HG03520 (cell line): Measurements from ENCODE around the gene CRYGS.

Experiments
- ATAC-seq: cut with Tn5 transposase; IDR thresholded peaks from one replicate; pipeline ENCODE4 v1.9.1; 2021; ENCODE audit warnings: mild to moderate bottlenecking, moderate library complexity; ENCODE audit not compliant: unreplicated experiment

Gene CRYGS

DNA sequence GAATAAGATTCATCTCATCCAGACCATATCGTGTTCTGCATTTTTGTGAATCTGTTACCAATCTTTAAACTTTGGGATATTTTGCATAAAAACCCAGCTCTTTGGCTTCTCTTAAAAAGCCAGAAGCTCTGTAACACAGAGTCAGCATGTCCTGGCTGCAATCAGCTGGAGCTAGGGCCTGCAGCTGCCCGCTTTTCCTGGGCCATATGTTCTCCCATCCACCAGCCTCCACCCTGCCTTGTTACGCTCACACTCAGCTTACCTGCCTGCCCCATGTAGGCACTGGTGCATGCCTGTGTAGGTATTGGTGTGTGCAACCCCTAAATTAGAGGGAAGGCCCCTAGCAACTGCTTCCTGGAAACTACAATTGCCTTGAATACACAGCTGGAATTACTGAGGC lies 48.2 kb downstream of the CRYGS start:
- ATAC-seq = no peak

DNA sequence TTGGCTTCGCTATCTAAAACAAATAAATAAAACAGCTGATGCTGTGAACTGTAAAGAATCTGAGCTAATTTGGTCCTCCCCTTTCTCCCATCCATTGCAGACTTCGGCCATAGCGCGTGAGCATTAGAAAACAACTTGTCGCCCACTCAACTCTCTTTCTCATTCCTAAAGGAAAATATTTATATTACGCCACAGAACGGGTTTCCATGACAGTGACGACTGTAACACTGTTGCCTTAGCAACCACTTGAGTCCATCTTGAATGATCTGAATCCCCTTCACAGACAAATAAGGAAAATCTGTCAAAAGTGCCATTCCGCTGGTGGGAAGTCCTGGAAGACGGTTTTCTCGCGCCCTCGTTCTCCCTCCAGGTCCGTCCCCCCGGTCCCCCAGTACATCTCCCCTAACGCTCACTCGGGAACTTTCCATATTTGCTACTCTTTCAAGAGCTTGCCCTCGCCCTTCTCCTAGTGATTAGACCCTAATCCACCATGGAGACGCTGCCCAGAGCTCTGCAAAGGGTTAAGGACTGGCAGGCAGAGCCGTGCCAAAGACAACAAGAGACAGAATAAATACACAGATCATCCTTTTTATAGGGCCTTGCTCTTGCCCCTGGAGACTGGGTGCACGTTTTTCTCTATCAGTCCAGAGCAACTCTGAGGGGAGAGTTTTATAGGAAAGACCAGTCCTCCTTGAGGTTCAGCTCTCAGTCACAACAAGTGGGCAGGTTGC lies 50.5 kb downstream of the CRYGS start:
- no peak for ATAC-seq

DNA sequence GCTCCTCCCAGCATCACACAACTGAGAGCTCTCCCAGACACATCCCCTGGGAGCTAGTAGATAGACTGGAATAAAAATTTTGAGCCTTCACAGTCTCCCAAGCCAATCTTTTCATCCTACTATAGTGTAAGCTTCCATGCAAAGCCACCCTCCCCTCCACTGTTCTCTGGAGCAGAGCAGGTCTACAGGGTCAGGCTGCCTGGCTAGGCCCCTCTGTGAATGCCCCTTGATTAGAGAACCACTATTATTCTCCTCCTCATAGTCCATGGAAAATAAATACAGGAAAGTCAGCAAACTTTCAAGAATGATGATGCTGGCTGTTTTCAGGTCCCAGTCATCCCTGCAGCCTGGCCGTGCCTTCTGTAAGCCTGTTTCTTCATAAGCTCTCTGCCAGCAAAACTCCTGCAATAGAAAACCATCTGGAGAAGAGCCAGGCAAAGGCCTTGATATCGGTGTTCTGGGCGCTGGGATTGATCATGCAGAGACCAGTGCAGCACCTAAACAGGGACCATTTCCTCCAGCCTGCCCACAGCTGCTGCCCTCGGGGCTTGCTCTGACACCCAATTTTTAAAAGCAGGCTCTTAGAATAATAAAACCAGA lies 51.7 kb downstream of the CRYGS start:
- no peak for ATAC-seq

DNA sequence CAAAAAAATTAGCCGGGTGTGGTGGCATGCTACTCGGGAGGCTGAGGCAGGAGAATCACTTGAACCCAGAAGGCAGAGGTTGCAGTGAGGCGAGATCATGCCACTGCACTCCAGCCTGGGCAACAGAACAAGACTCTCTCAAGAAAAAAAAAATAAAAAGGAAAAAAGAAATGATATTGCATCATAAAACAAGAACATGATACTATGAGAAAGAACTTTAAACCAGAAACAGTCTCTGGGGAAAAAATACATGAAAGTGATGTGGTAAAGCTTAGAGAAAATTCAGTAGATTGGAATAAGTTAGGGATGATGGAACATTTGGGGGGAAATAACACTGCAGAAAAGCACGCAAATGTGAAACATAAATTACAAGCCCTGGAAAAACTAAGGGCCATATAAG lies 54.7 kb downstream of the CRYGS start:
- no peak for ATAC-seq
